ENCODE measurements around the gene TRAPPC14. TPM values are rescaled to one million over a fixed set of nuclear protein-coding genes. Genes with fewer than 3 reads are reported as not detected.

TRAPPC14 gene
- total and polyA plus RNA-seq, 2 of the 8 experiments (the other 6 are each of a cell fraction or from before 2014, with no cell fraction given) = 11.9 to 22.1 TPM

DNA sequence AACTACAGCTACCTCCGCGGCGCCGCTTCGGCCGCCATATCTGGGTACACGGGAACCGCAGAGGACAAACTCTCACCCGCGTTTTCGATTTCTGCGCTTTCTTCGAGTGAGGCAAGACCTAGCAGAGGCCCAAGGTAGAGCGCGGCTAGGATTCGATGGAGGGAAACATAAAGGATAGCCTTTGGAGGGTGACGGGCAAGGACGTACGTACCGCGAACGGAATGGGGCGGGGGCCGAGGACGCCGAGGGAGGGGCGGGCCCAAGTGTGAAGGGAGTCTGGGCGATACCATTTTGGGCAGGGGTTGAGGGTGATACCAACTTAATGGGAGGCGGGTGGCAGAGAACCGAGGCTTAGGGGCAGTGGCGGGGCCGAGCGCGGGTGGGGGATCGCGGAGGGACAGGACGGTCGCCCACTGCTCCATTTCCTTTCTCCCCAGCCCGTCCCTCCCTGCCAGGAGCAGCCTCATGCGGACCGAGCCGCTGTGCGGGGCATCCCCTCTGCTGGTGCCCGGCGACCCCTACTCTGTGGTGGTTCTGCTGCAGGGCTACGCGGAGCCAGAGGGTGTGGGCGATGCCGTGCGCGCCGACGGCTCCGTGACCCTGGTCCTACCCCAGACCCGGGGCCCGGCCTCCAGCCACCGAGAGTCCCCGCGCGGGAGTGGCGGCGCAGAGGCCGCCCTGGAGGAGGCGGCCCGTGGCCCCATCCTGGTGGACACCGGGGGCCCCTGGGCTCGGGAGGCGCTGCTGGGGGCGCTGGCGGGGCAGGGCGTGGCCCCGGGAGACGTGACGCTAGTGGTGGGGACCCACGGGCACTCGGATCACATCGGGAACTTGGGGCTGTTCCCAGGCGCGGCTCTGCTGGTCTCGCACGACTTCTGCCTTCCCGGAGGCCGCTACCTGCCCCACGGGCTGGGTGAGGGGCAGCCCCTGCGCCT lies 31.3 kb downstream of the TRAPPC14 start, which contains the start of gene MBLAC1 (continued):
- peak; percentile 82 for TF ChIP-seq TAF1 (IDR thresholded peaks at IDR 0.05; ENCODE audit: low read depth, low read length)
- peak; percentile 84 for TF ChIP-seq CHD1 (IDR thresholded peaks at IDR 0.05; ENCODE audit: low read depth, low read length)
- TF ChIP-seq CHD2 (IDR thresholded peaks at IDR 0.05; ENCODE audit: low read length) = peak; percentile 73
- no peak for TF ChIP-seq CREB1 (IDR thresholded peaks at IDR 0.05)
- peak; percentile 77 for TF ChIP-seq TAF7 (optimal IDR thresholded peaks at IDR 0.05; ENCODE audit: borderline replicate concordance, low read depth, low read length)
- no peak for TF ChIP-seq CTCF (IDR thresholded peaks at IDR 0.05; ENCODE audit: control extremely low read depth in 1 of 3, insufficient read depth in 1 of 3, low read depth in 1 of 3, low read length in 3 of 3)
- peak in 1 of 2 experiments; percentile 98; a peak in 2 of 3 replicates for TF ChIP-seq EP300 (IDR thresholded peaks at IDR 0.05; ENCODE audit: borderline replicate concordance in 1 of 2, low read depth in 2 of 2, low read length in 2 of 2)
- TF ChIP-seq ZNF274 (IDR thresholded peaks at IDR 0.05; ENCODE audit: borderline replicate concordance, extremely low read depth, low read length) = no peak
- peak; percentile 65 for TF ChIP-seq MAX (IDR thresholded peaks at IDR 0.05)
- TF ChIP-seq HDAC2 (IDR thresholded peaks at IDR 0.05; ENCODE audit: borderline replicate concordance in 1 of 2, low read depth in 2 of 2, low read length in 2 of 2) = peak in 1 of 2 experiments; percentile 1; a peak in 1 of 4 replicates
- peak; percentile 95 for TF ChIP-seq JUND (IDR thresholded peaks at IDR 0.05; ENCODE audit: low read length)
- 0 out of 2 replicates have a peak, but pooled peaks have one; percentile 33 for TF ChIP-seq SP1 (IDR thresholded peaks at IDR 0.05; ENCODE audit: low read depth, low read length)
- peak; percentile 0 to 78 for TF ChIP-seq POLR2A (IDR thresholded peaks at IDR 0.05; ENCODE audit: control extremely low read depth in 1 of 2, low read depth in 2 of 2, low read length in 2 of 2)
- TF ChIP-seq SP2 (IDR thresholded peaks at IDR 0.05; ENCODE audit: low read length) = no peak
- TF ChIP-seq, protein P1, sequence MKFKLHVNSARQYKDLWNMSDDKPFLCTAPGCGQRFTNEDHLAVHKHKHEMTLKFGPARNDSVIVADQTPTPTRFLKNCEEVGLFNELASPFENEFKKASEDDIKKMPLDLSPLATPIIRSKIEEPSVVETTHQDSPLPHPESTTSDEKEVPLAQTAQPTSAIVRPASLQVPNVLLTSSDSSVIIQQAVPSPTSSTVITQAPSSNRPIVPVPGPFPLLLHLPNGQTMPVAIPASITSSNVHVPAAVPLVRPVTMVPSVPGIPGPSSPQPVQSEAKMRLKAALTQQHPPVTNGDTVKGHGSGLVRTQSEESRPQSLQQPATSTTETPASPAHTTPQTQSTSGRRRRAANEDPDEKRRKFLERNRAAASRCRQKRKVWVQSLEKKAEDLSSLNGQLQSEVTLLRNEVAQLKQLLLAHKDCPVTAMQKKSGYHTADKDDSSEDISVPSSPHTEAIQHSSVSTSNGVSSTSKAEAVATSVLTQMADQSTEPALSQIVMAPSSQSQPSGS (IDR thresholded peaks at IDR 0.05; ENCODE audit: low read length) = no peak
- no peak for TF ChIP-seq EZH2 (IDR thresholded peaks at IDR 0.05; ENCODE audit: low read depth, low read length, severe bottlenecking)
- TF ChIP-seq SRF (IDR thresholded peaks at IDR 0.05; ENCODE audit: low read depth, low read length) = no peak
- TF ChIP-seq POLR2AphosphoS5 (IDR thresholded peaks at IDR 0.05; ENCODE audit: low read depth, low read length) = peak; percentile 70

Measured in H1 (cell line).